SK-N-SH treated with all-trans-retinoic acid at 6 μM for 48 hours (cell line): ENCODE results near the gene PRKCE.

Source experiments
- ATAC-seq: fragments of 200-7000 bp; cut with Tn5 transposase; 3 replicates; pipeline ENCODE4 v1.9.1; 2020; ENCODE audit warnings: mild to moderate bottlenecking, moderate library complexity
- ARNTL ChIP-seq: fragments of 450-650 bp; formaldehyde crosslinking; IDR thresholded peaks from 2 replicates; pipeline ENCODE4 v1.5.0; 2020; ENCODE audit warnings: low read depth, mild to moderate bottlenecking, moderate library complexity, borderline replicate concordance
- BACH2 ChIP-seq: fragments of 250-450 bp; sonication (Bioruptor Pico); IDR thresholded peaks from 2 replicates; pipeline ENCODE4 v1.9.0; 2021; ENCODE audit warnings: mild to moderate bottlenecking, borderline replicate concordance
- CREB5 ChIP-seq: fragments of 250-450 bp; sonication (Bioruptor Pico); IDR thresholded peaks from 2 replicates; pipeline ENCODE4 v1.5.1; 2020; ENCODE audit warnings: low read depth, mild to moderate bottlenecking, moderate library complexity
- CSDC2 ChIP-seq: fragments of 250-450 bp; sonication (Bioruptor Pico); IDR thresholded peaks from 2 replicates; pipeline ENCODE4 v1.5.0; 2020; ENCODE audit warnings: mild to moderate bottlenecking, moderate library complexity
- CSRNP3 ChIP-seq: fragments of 250-450 bp; sonication (Bioruptor Pico); IDR thresholded peaks from 2 replicates; pipeline ENCODE4 v1.5.1; 2021; ENCODE audit warnings: mild to moderate bottlenecking, moderate library complexity
- ESRRG ChIP-seq: fragments of 250-450 bp; sonication (Bioruptor Pico); IDR thresholded peaks from 2 replicates; pipeline ENCODE4 v1.6.1; 2021; ENCODE audit warnings: mild to moderate bottlenecking
- GLIS3 ChIP-seq: fragments of 250-450 bp; sonication (Bioruptor Pico); IDR thresholded peaks from 2 replicates; pipeline ENCODE4 v1.5.0; 2020; ENCODE audit warnings: mild to moderate bottlenecking, moderate library complexity
- ISL1 ChIP-seq: fragments of 250-450 bp; sonication (Bioruptor Pico); IDR thresholded peaks from 2 replicates; pipeline ENCODE4 v2.1.2; 2022; ENCODE audit warnings: mild to moderate bottlenecking, moderate library complexity
- OSR1 ChIP-seq: fragments of 250-450 bp; sonication (Bioruptor Pico); IDR thresholded peaks from 2 replicates; pipeline ENCODE4 v1.8.0; 2022; ENCODE audit warnings: moderate library complexity, mild to moderate bottlenecking, inconsistent platforms
- PATZ1 ChIP-seq: fragments of 250-450 bp; sonication (Bioruptor Pico); IDR thresholded peaks from 2 replicates; pipeline ENCODE4 v1.8.0; 2020; ENCODE audit warnings: mild to moderate bottlenecking, moderate library complexity, borderline replicate concordance
- PPARA ChIP-seq: fragments of 250-450 bp; sonication (Bioruptor Pico); IDR thresholded peaks from 2 replicates; pipeline ENCODE4 v1.5.0; 2020; ENCODE audit warnings: mild to moderate bottlenecking, borderline replicate concordance
- RARB ChIP-seq: fragments of 250-450 bp; sonication (Bioruptor Pico); IDR thresholded peaks from 2 replicates; pipeline ENCODE4 v1.8.0; 2021; ENCODE audit warnings: mild to moderate bottlenecking, moderate library complexity
- SNAI2 ChIP-seq: fragments of 250-450 bp; sonication (Bioruptor Pico); IDR thresholded peaks from 2 replicates; pipeline ENCODE4 v1.5.0; 2020; ENCODE audit warnings: mild to moderate bottlenecking, moderate library complexity
- TOX ChIP-seq: fragments of 250-450 bp; sonication (Bioruptor Pico); IDR thresholded peaks from 2 replicates; pipeline ENCODE4 v1.8.0; 2021; ENCODE audit warnings: mild to moderate bottlenecking, moderate library complexity, borderline replicate concordance
- TSHZ2 ChIP-seq: fragments of 250-450 bp; sonication (Bioruptor Pico); IDR thresholded peaks from 2 replicates; pipeline ENCODE4 v1.5.0; 2020; ENCODE audit warnings: mild to moderate bottlenecking, moderate library complexity
- ZC3H10 ChIP-seq: fragments of 250-450 bp; sonication (Bioruptor Pico); IDR thresholded peaks from 2 replicates; pipeline ENCODE4 v1.5.1; 2021; ENCODE audit warnings: mild to moderate bottlenecking, moderate library complexity
- ZFP3 ChIP-seq: fragments of 250-450 bp; sonication (Bioruptor Pico); IDR thresholded peaks from 2 replicates; pipeline ENCODE4 v1.5.0; 2020; ENCODE audit warnings: mild to moderate bottlenecking, moderate library complexity
- ZFP30 ChIP-seq: fragments of 450-650 bp; formaldehyde crosslinking; IDR thresholded peaks from 2 replicates; pipeline ENCODE4 v1.5.0; 2022; ENCODE audit warnings: mild to moderate bottlenecking, moderate library complexity
- ZNF565 ChIP-seq: fragments of 450-650 bp; formaldehyde crosslinking; conservative IDR thresholded peaks from 2 replicates; pipeline ENCODE4 v1.5.0; 2020; ENCODE audit warnings: low read depth, mild to moderate bottlenecking, moderate library complexity
- ZNF70 ChIP-seq: fragments of 450-650 bp; formaldehyde crosslinking; IDR thresholded peaks from 2 replicates; pipeline ENCODE4 v1.5.0; 2020; ENCODE audit warnings: mild to moderate bottlenecking, moderate library complexity
- ZNF8 ChIP-seq: fragments of 450-650 bp; formaldehyde crosslinking; IDR thresholded peaks from 2 replicates; pipeline ENCODE4 v1.5.0; 2020; ENCODE audit warnings: mild to moderate bottlenecking, moderate library complexity

The PRKCE gene

GRCh38 chr2:46003903-46004473 is 352.5 kb downstream of the PRKCE start:
- ATAC-seq = no peak
- no peak for TF ChIP-seq BACH2
- no peak for TF ChIP-seq CSRNP3
- no peak for TF ChIP-seq CREB5 (CRISPR knock-in tag)
- no peak for TF ChIP-seq ZNF565 (CRISPR knock-in tag)
- no peak for TF ChIP-seq ZC3H10
- no peak for TF ChIP-seq PPARA (CRISPR knock-in tag)

- no peak for TF ChIP-seq CSRNP3
- TF ChIP-seq CSDC2 (CRISPR knock-in tag) = no peak
- TF ChIP-seq ARNTL (CRISPR knock-in tag) = no peak
- TF ChIP-seq GLIS3 = no peak
- TF ChIP-seq ZNF565 (CRISPR knock-in tag) = no peak
- TF ChIP-seq, all 23 proteins: peak for 0
- no peak for ATAC-seq
Measured at GRCh38 chr2:46006473-46007025, 355.1 kb downstream of the PRKCE start.

GRCh38 chr2:46007412-46007811 is 355.9 kb downstream of the PRKCE start:
- no peak for TF ChIP-seq RARB (CRISPR knock-in tag)
- no peak for TF ChIP-seq PPARA (CRISPR knock-in tag)
- TF ChIP-seq ZNF70 (CRISPR knock-in tag) = no peak
- no peak for TF ChIP-seq BACH2
- no peak for TF ChIP-seq ESRRG (CRISPR knock-in tag)
- TF ChIP-seq ZFP3 (CRISPR knock-in tag) = no peak
- TF ChIP-seq PATZ1 = no peak
- no peak for TF ChIP-seq GLIS3
- no peak for TF ChIP-seq CSDC2 (CRISPR knock-in tag)
- TF ChIP-seq TSHZ2 (CRISPR knock-in tag) = no peak
- TF ChIP-seq ZNF565 (CRISPR knock-in tag) = no peak
- TF ChIP-seq SNAI2 (CRISPR knock-in tag) = no peak
- no peak for TF ChIP-seq CREB5 (CRISPR knock-in tag)
- TF ChIP-seq ARNTL (CRISPR knock-in tag) = no peak
- no peak for TF ChIP-seq ISL1 (CRISPR knock-in tag)
- no peak for TF ChIP-seq OSR1 (CRISPR knock-in tag)
- TF ChIP-seq ZC3H10 = no peak
- TF ChIP-seq ZFP30 (CRISPR knock-in tag) = no peak
- no peak for TF ChIP-seq TOX (CRISPR knock-in tag)
- TF ChIP-seq ZNF8 (CRISPR knock-in tag) = no peak
- ATAC-seq = no peak
